Small intestine (tissue), 7 donors: Measurements from ENCODE around the gene KCTD2. TPM values are rescaled to one million over a fixed set of nuclear protein-coding genes. Genes with fewer than 3 reads are reported as not detected.
"Not testable (repeated sequence)": the region's sequence is repeated elsewhere in the genome, so short reads cannot be mapped to it uniquely, and the experiment has no call there.

Source experiments
- DNase-seq, 2 donors: peaks; one replicate each; pipeline versions ENCODE4 v3.0.0 to v3.0.0-alpha.2; 2013
- FAIRE-seq: peaks from 2 replicates; lab custom pipeline; 2012; peaks lifted over from hg19 to GRCh38; lab: Jason Lieb, UNC
- H3K27ac ChIP-seq, 3 donors: one replicate each; pipeline ENCODE4 v1.5.1; 2013; ENCODE audit warnings: low read length in 2 of 3, mild to moderate bottlenecking in 2 of 3, control low read depth in 1 of 3, inconsistent platforms in 1 of 3, low read depth in 1 of 3, moderate library complexity in 1 of 3
- H3K27me3 ChIP-seq, 3 donors: one replicate each; pipeline ENCODE4 v1.6.1; 2013; ENCODE audit warnings: low read length in 3 of 3, inconsistent platforms in 1 of 3; ENCODE audit not compliant: control insufficient read depth in 3 of 3, insufficient read depth in 3 of 3
- H3K36me3 ChIP-seq, 3 donors: one replicate each; pipeline ENCODE4 v1.6.1; 2013; ENCODE audit warnings: low read length in 3 of 3, inconsistent platforms in 1 of 3, low read depth in 1 of 3, mild to moderate bottlenecking in 1 of 3, moderate library complexity in 1 of 3; ENCODE audit not compliant: control insufficient read depth in 3 of 3, insufficient read depth in 2 of 3
- H3K4me1 ChIP-seq, 3 donors: one replicate each; pipeline ENCODE4 v1.6.1; 2013; ENCODE audit warnings: low read length in 2 of 3, inconsistent platforms in 1 of 3, low read depth in 1 of 3, mild to moderate bottlenecking in 1 of 3, moderate library complexity in 1 of 3; ENCODE audit not compliant: control insufficient read depth in 3 of 3, insufficient read depth in 2 of 3
- H3K4me3 ChIP-seq, 3 donors: one replicate each; pipeline ENCODE4 v1.5.1; 2013; ENCODE audit warnings: low read length in 3 of 3, control low read depth in 1 of 3, inconsistent platforms in 1 of 3, low read depth in 1 of 3, mild to moderate bottlenecking in 1 of 3, moderate library complexity in 1 of 3
- H3K9me3 ChIP-seq, 2 donors: one replicate each; pipeline ENCODE4 v1.6.1; 2013; ENCODE audit warnings: low read depth in 1 of 2, low read length in 1 of 2; ENCODE audit not compliant: control insufficient read depth in 2 of 2, insufficient read depth in 1 of 2
- WGBS, 3 donors: extraction: QIAGEN DNeasy Blood & Tissue Kit; methylation state at CpG; one replicate each; pipeline ENCODE4 v1.1.7; 2013; 5-methylcytosine and 5-hydroxymethylcytosine counted together
- polyA plus RNA-seq, 4 donors: library from polyadenylated mRNA; stranded (reverse) in 3 of 4; unstranded in 1 of 4; fragments of 200-250 nt in 3 of 4; fragments of 120-200 nt in 1 of 4; gene quantifications; one replicate each; pipeline versions ENCODE4 v1.2.1 to v1.2.3, GENCODE V29; 2013
- donor health status: healthy with polysubstance abuse.
- donor health status: control.
- donor health status: control.
- donor health status: Bipolar disorder and iron deficiency.
- donor health status: healthy.

Gene KCTD2
- polyA plus RNA-seq, 4 donors: 12.3 to 18.0 (median 13.7) TPM

GRCh38 chr17:75005291-75005690 is 41.7 kb upstream of the KCTD2 start:
- FAIRE-seq: no peak
- WGBS, 3 donors: 87 to 93% (median 90%) methylated on average over 7 to 8 of the region's 8 CpGs
- Histone ChIP-seq H3K27ac (no peak overlapping the region), H3K27me3 (no peaks in the 10 kb centered on the region), H3K9me3 (no peaks in the 10 kb centered on the region), H3K4me1 (no peaks in the 10 kb centered on the region), H3K4me3 (no peak overlapping the region), H3K36me3 (peaks cover 0 to 49% (median 13%) of the 10 kb centered on the region in 3 donors)
- no peak for DNase-seq

- 89 to 93% (median 92%) methylated on average over 6 of the region's 6 CpGs for WGBS, 3 donors
- not testable (repeated sequence) for DNase-seq, FAIRE-seq
These were observed 40.9 kb upstream of the KCTD2 start for GRCh38 chr17:75006084-75006483.

GRCh38 chr17:75006653-75007052 is 40.4 kb upstream of the KCTD2 start:
- Histone ChIP-seq H3K4me3 (no peak overlapping the region), H3K27me3 (no peaks in the 10 kb centered on the region), H3K4me1 (peaks cover 0 to under 1% (median 0%) of the 10 kb centered on the region in 3 donors), H3K9me3 (no peaks in the 10 kb centered on the region), H3K36me3 (peaks cover 0 to 38% (median 13%) of the 10 kb centered on the region in 3 donors), H3K27ac (no peak overlapping the region)
- FAIRE-seq (no peak), DNase-seq (no peak)
- WGBS, 3 donors: 78 to 84% (median 80%) methylated on average over 5 of the region's 5 CpGs

More at GRCh38 chr17:75006084-75006483, 40.9 kb upstream of the KCTD2 start:
- not testable (repeated sequence) for H3K9me3 ChIP-seq, H3K27ac ChIP-seq, H3K4me1 ChIP-seq, H3K27me3 ChIP-seq, H3K4me3 ChIP-seq
- peaks cover 0 to 43% (median 13%) of the 10 kb centered on the region in 3 donors for H3K36me3 ChIP-seq

- Histone ChIP-seq H3K9me3 (no peaks in the 10 kb centered on the region), H3K36me3 (peaks cover 0 to 23% (median 4%) of the 10 kb centered on the region in 3 donors), H3K4me1 (peaks cover 0 to 9% (median 1%) of the 10 kb centered on the region in 3 donors), H3K27ac (no peak overlapping the region), H3K27me3 (no peaks in the 10 kb centered on the region), H3K4me3 (no peak overlapping the region)
- no peak for FAIRE-seq
- 78 to 93% (median 86%) methylated on average over 6 of the region's 6 CpGs for WGBS, 3 donors
- no peak for DNase-seq
These were observed 38.7 kb upstream of the KCTD2 start for GRCh38 chr17:75008373-75008772.

GRCh38 chr17:75009139-75009724 is 37.8 kb upstream of the KCTD2 start:
- Histone ChIP-seq H3K27me3 (no peaks in the 10 kb centered on the region), H3K36me3 (peaks cover 0 to 14% (median 4%) of the 10 kb centered on the region in 3 donors), H3K4me3 (no peak overlapping the region), H3K4me1 (peaks cover 3 to 15% (median 5%) of the 10 kb centered on the region in 3 donors), H3K27ac (no peak overlapping the region), H3K9me3 (no peaks in the 10 kb centered on the region)
- DNase-seq (no peak), FAIRE-seq (no peak)
- 38 to 63% (median 42%) methylated on average over 2 of the region's 2 CpGs for WGBS, 3 donors

GRCh38 chr17:75010683-75011400 is 36.2 kb upstream of the KCTD2 start:
- Histone ChIP-seq H3K27me3 (no peaks in the 10 kb centered on the region), H3K4me3 (no peak overlapping the region), H3K27ac (peak overlapping the region in 2 of 3 donors; percentile 55 to 93), H3K36me3 (peaks cover 0 to 5% (median 0%) of the 10 kb centered on the region in 3 donors), H3K4me1 (peaks cover 3 to 15% (median 5%) of the 10 kb centered on the region in 3 donors), H3K9me3 (no peaks in the 10 kb centered on the region)
- FAIRE-seq (no peak), DNase-seq (peak; percentile 56 to 67)
- WGBS, 3 donors: 60 to 67% (median 61%) methylated on average over 7 to 8 of the region's 8 CpGs

- no peaks in the 10 kb centered on the region for H3K27me3 ChIP-seq
- FAIRE-seq (no peak), DNase-seq (peak in 1 of 2 donors; percentile 54)
- H3K9me3 ChIP-seq: no peaks in the 10 kb centered on the region
- peak overlapping the region in 2 of 3 donors; percentile 87 to 93 for H3K27ac ChIP-seq
- H3K36me3 ChIP-seq: peaks cover 0 to 11% (median 0%) of the 10 kb centered on the region in 3 donors
- peak overlapping the region in 1 of 3 donors; percentile 93 for H3K4me3 ChIP-seq
- H3K4me1 ChIP-seq: peaks cover 3 to 15% (median 5%) of the 10 kb centered on the region in 3 donors
- 42 to 69% (median 57%) methylated on average over 13 of the region's 13 CpGs for WGBS, 3 donors
These were observed 35.5 kb upstream of the KCTD2 start for GRCh38 chr17:75011401-75012095.

- FAIRE-seq (no peak), DNase-seq (no peak)
- peaks cover 3 to 15% (median 5%) of the 10 kb centered on the region in 3 donors for H3K4me1 ChIP-seq
- no peaks in the 10 kb centered on the region for H3K27me3 ChIP-seq
- WGBS, 3 donors: 17 to 39% (median 26%) methylated on average over 5 of the region's 5 CpGs
- peak overlapping the region; percentile 44 to 93 (median 85) for H3K4me3 ChIP-seq
- H3K27ac ChIP-seq: peak overlapping the region in 2 of 3 donors; percentile 87 to 93
- no peaks in the 10 kb centered on the region for H3K9me3 ChIP-seq
- peaks cover 0 to 14% (median 0%) of the 10 kb centered on the region in 3 donors for H3K36me3 ChIP-seq
These were observed 35.0 kb upstream of the KCTD2 start for GRCh38 chr17:75012096-75012345.
